Aorta (tissue), 4 donors: ENCODE data around the gene TECTA. TPM values are rescaled to one million over a fixed set of nuclear protein-coding genes. Genes with fewer than 3 reads are reported as not detected.

Source experiments
- polyA plus RNA-seq, 2 donors: library from polyadenylated mRNA; stranded (reverse); fragments of 200-250 nt; gene quantifications; one replicate each; pipeline ENCODE4 v1.2.3, GENCODE V29; 2013
- total RNA-seq, 2 donors: library from RNA; stranded (reverse); fragmentation: NEBNext Ultra II Directional; extraction: Animal tissue kit (Norgen Biotek cat#: 25700); gene quantifications; one replicate each; pipeline ENCODE4 v1.2.1, GENCODE V29; 2021
- donor health status: healthy with polysubstance abuse.
- donor health status: Bipolar disorder and iron deficiency.
- donor health status: DM: no; HTN: no; CAD: no.
- donor health status: DM: yes; HTN: yes; CAD: no.

Gene TECTA
- total and polyA plus RNA-seq, 4 donors: 0.63 to 0.95 (median 0.75) TPM; not detected in 1

Other genes starting within 250 kb of the TECTA start
- gene TBCEL, start 77.1 kb upstream of the TECTA start, total RNA-seq: 10 to 100 TPM; 25.1 to 29.1 TPM
- 1 to 10 TPM; 5.9 to 8.0 TPM for gene TBCEL, start 77.1 kb upstream of the TECTA start, polyA plus RNA-seq
- gene SC5D, start 191.5 kb downstream of the TECTA start, total RNA-seq: 10 to 100 TPM; 24.4 to 27.3 TPM
- gene SC5D, start 191.5 kb downstream of the TECTA start, polyA plus RNA-seq: 10 to 100 TPM; 11.2 to 20.0 TPM